NT2/D1 (cell line): Measurements from ENCODE around the gene KCNQ1.

ENCODE experiments used
- SUZ12 ChIP-seq: IDR thresholded peaks from 2 replicates; pipeline ENCODE4 v1.6.1; 2011; ENCODE audit not compliant: insufficient read length, insufficient read depth; ENCODE audit errors: extremely low read depth
- YY1 ChIP-seq: IDR thresholded peaks from 2 replicates; pipeline ENCODE4 v1.6.1; 2011; ENCODE audit not compliant: insufficient read length, insufficient read depth
- ZNF274 ChIP-seq: IDR thresholded peaks from 2 replicates; pipeline ENCODE4 v1.6.1; 2011; ENCODE audit warnings: mild to moderate bottlenecking, low read depth, low read length

DNA sequence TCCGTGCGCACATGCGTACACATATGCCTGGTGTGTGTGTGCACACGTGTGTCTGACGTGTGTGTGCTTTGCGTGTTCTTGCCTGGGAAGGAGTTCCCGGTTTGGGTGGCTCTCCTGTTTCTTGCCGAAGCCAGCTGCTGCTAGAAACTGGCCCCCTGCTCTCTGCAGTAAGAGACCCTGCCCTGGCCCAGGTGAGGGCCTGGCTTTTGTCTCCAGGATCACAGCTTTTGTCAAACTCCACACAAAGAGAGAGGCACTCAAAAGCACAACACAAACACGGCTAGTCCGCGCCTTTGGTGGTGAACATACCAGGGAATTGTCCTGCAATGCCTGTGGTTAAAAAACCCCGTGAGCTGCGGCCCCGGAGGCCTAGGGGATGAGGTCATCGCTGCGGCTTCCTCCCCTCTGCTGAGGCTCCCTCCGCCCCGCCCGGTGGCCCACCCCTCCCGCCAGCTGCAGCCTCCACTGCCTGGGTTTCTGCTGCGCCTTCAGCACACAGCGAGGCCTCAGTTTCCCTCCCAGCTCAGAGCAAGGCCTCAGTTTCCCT lies 88.9 kb downstream of the KCNQ1 start:
- TF ChIP-seq YY1 (no peak), ZNF274 (no peak), SUZ12 (no peak)
